ENCODE data around the gene BLVRA. TPM values are rescaled to one million over a fixed set of nuclear protein-coding genes. Genes with fewer than 3 reads are reported as not detected.
"Not testable (repeated sequence)": the region's sequence is repeated elsewhere in the genome, so short reads cannot be mapped to it uniquely, and the experiment has no call there.

BLVRA gene
- total RNA-seq, 1 experiment from 2014 or later: 41.2 TPM

- no peak for TF ChIP-seq CTCF (IDR thresholded peaks at IDR 0.05; ENCODE audit: unreplicated experiment)
- Mint-ChIP-seq H3K27me3 (ENCODE audit: insufficient read depth, unreplicated experiment) (peaks cover 48% of the 10 kb centered on the region), H3K9me3 (ENCODE audit: unreplicated experiment) (no peaks in the 10 kb centered on the region), H3K27ac (ENCODE audit: low read depth, unreplicated experiment) (no peak overlapping the region), H3K4me3 (ENCODE audit: unreplicated experiment) (no peak overlapping the region), H3K36me3 (ENCODE audit: insufficient read depth, unreplicated experiment) (no peaks in the 10 kb centered on the region), H3K4me1 (ENCODE audit: insufficient read depth, unreplicated experiment) (no peaks in the 10 kb centered on the region)
- CTCF ChIA-PET: interaction anchor here (1.4 kb wide), 1 partner anchor 14 kb away, joined by 5 read pairs; no protein-coding TSS in a partner anchor
- POLR2A ChIA-PET: no interaction called here
- no peak for DNase-seq (ENCODE audit: unreplicated experiment)
- BruUV-seq (replicated peaks): no TSS peak
- intact Hi-C loops (cut with micrococcal nuclease): no loop called here
Observed at GRCh38 chr7:43823941-43824340, 65.5 kb downstream of the BLVRA start.

GRCh38 chr7:43824513-43824912, 66.0 kb downstream of the BLVRA start:
- DNase-seq (ENCODE audit: unreplicated experiment); H3K36me3 Mint-ChIP-seq (ENCODE audit: insufficient read depth, unreplicated experiment); H3K4me1 Mint-ChIP-seq (ENCODE audit: insufficient read depth, unreplicated experiment); H3K4me3 Mint-ChIP-seq (ENCODE audit: unreplicated experiment); intact Hi-C loops (cut with micrococcal nuclease); H3K27ac Mint-ChIP-seq (ENCODE audit: low read depth, unreplicated experiment); H3K9me3 Mint-ChIP-seq (ENCODE audit: unreplicated experiment); BruUV-seq (replicated peaks): not testable (repeated sequence)
- POLR2A ChIA-PET: interaction anchor here (1.8 kb wide), 1 partner anchor 14 kb away, joined by 6 read pairs; no protein-coding TSS in a partner anchor
- CTCF ChIA-PET: interaction anchor here (1.4 kb wide), 1 partner anchor 14 kb away, joined by 5 read pairs; no protein-coding TSS in a partner anchor
- H3K27me3 Mint-ChIP-seq (ENCODE audit: insufficient read depth, unreplicated experiment): peaks cover 53% of the 10 kb centered on the region

GRCh38 chr7:43824963-43825362, 66.5 kb downstream of the BLVRA start:
- ChIA-PET CTCF (interaction anchor here (0.7 to 1.9 kb wide), 5 partner anchors 13 to 1883 kb away, joined by 3 to 6 read pairs (median 5); no protein-coding TSS in a partner anchor), POLR2A (interaction anchor here (0.6 to 1.8 kb wide), 4 partner anchors 13 to 135 kb away, joined by 3 to 6 read pairs (median 4); no protein-coding TSS in a partner anchor)
- Mint-ChIP-seq H3K9me3 (ENCODE audit: unreplicated experiment) (no peaks in the 10 kb centered on the region), H3K4me3 (ENCODE audit: unreplicated experiment) (no peak overlapping the region), H3K27me3 (ENCODE audit: insufficient read depth, unreplicated experiment) (peaks cover 56% of the 10 kb centered on the region), H3K4me1 (ENCODE audit: insufficient read depth, unreplicated experiment) (no peaks in the 10 kb centered on the region), H3K27ac (ENCODE audit: low read depth, unreplicated experiment) (no peak overlapping the region), H3K36me3 (ENCODE audit: insufficient read depth, unreplicated experiment) (no peaks in the 10 kb centered on the region)
- no peak for TF ChIP-seq CTCF (IDR thresholded peaks at IDR 0.05; ENCODE audit: unreplicated experiment)
- no TSS peak for BruUV-seq (replicated peaks)
- no peak for DNase-seq (ENCODE audit: unreplicated experiment)
- intact Hi-C loops (cut with micrococcal nuclease): no loop called here

- no peak overlapping the region for H3K4me3 Mint-ChIP-seq (ENCODE audit: unreplicated experiment)
- no peak overlapping the region for H3K27ac Mint-ChIP-seq (ENCODE audit: low read depth, unreplicated experiment)
- peaks cover 56% of the 10 kb centered on the region for H3K27me3 Mint-ChIP-seq (ENCODE audit: insufficient read depth, unreplicated experiment)
- no TSS peak for BruUV-seq (replicated peaks)
- no peak for DNase-seq (ENCODE audit: unreplicated experiment)
- no peaks in the 10 kb centered on the region for H3K4me1 Mint-ChIP-seq (ENCODE audit: insufficient read depth, unreplicated experiment)
- H3K9me3 Mint-ChIP-seq (ENCODE audit: unreplicated experiment): no peaks in the 10 kb centered on the region
- CTCF ChIA-PET: interaction anchor here (0.6 to 1.9 kb wide), 8 partner anchors 13 to 1883 kb away, joined by 3 to 6 read pairs (median 4); no protein-coding TSS in a partner anchor
- intact Hi-C loops (cut with micrococcal nuclease): no loop called here
- POLR2A ChIA-PET: interaction anchor here (0.6 to 1.8 kb wide), 4 partner anchors 13 to 134 kb away, joined by 3 to 6 read pairs (median 4); no protein-coding TSS in a partner anchor
- TF ChIP-seq CTCF (IDR thresholded peaks at IDR 0.05; ENCODE audit: unreplicated experiment): no peak
- H3K36me3 Mint-ChIP-seq (ENCODE audit: insufficient read depth, unreplicated experiment): no peaks in the 10 kb centered on the region
Observed at GRCh38 chr7:43825391-43825808, 66.9 kb downstream of the BLVRA start.

GRCh38 chr7:43830917-43831316, 72.4 kb downstream of the BLVRA start:
- BruUV-seq (replicated peaks); POLR2A ChIA-PET; H3K9me3 Mint-ChIP-seq (ENCODE audit: unreplicated experiment); H3K4me3 Mint-ChIP-seq (ENCODE audit: unreplicated experiment); H3K4me1 Mint-ChIP-seq (ENCODE audit: insufficient read depth, unreplicated experiment); H3K27ac Mint-ChIP-seq (ENCODE audit: low read depth, unreplicated experiment); H3K36me3 Mint-ChIP-seq (ENCODE audit: insufficient read depth, unreplicated experiment); DNase-seq (ENCODE audit: unreplicated experiment): not testable (repeated sequence)
- peaks cover 33% of the 10 kb centered on the region for H3K27me3 Mint-ChIP-seq (ENCODE audit: insufficient read depth, unreplicated experiment)
- CTCF ChIA-PET: interaction anchor here (4.0 kb wide), 1 partner anchor 8 kb away, joined by 29 read pairs; no protein-coding TSS in a partner anchor
- intact Hi-C loops (cut with micrococcal nuclease): loop anchor here (10.0 kb wide), 1 partner anchor 376 kb away; no protein-coding TSS in a partner anchor
